Amniotic stem cell (primary cell): ENCODE results near the gene MAJIN.
"Not testable (repeated sequence)": the region's sequence is repeated elsewhere in the genome, so short reads cannot be mapped to it uniquely, and the experiment has no call there.

Source experiments
- DNase-seq: peaks from one replicate; lab custom pipeline; 2025; lab: John Stamatoyannopoulos, UW

The MAJIN gene

DNA sequence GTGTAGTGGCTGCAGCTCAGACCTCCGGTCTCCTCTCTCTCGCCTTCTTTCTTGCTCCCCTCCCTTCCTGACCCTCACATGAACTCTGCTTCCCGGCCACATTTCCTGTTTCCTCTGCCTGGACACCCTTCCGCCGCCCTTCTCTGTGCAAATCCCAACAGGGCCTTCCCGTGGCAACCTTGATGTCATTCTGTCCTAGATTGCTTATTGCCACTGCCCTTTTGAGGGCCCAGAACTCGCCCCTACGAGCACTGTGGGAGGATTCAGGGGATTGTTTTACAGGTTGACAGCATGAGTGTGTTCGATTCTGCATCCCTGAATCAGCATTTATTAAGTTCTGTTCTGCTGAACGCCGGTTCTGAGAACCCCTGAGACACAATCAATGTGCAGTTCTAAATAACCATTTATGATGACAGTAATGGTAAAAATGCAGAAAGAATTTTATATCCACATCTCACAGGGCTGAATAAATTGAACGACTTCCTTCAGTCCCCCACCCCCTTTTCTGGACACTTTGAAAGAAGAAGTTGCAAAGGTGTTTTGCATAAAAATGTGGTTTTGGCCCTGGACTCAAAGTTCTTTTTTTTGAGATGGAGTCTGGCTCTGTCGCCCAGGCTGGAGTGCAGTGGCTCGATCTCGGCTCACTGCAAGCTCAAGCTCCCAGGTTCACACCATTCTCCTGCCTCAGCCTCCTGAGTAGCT is 18.5 kb upstream of the MAJIN start:
- DNase-seq, result no peak

DNA sequence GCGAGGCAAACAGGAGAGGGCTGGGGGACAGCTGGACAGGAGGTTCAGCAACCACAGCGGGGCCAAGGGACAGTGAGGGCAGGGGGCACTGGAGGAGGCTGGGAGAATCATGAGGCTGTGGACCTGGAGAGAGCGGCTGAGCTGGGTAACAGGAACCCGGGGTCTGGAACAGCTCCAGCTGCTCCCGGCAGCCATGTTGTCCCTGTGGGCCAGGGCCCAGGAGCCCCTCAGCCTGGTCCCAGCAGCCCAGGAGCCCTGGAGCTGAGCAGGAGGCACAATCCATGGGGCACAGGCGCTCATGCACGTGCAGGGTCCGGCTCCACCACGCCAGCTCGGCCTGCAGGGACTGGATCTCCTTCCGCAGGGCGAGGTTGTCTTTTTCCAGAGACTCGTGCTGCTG is 17.5 kb upstream of the MAJIN start:
- DNase-seq, result no peak

DNA sequence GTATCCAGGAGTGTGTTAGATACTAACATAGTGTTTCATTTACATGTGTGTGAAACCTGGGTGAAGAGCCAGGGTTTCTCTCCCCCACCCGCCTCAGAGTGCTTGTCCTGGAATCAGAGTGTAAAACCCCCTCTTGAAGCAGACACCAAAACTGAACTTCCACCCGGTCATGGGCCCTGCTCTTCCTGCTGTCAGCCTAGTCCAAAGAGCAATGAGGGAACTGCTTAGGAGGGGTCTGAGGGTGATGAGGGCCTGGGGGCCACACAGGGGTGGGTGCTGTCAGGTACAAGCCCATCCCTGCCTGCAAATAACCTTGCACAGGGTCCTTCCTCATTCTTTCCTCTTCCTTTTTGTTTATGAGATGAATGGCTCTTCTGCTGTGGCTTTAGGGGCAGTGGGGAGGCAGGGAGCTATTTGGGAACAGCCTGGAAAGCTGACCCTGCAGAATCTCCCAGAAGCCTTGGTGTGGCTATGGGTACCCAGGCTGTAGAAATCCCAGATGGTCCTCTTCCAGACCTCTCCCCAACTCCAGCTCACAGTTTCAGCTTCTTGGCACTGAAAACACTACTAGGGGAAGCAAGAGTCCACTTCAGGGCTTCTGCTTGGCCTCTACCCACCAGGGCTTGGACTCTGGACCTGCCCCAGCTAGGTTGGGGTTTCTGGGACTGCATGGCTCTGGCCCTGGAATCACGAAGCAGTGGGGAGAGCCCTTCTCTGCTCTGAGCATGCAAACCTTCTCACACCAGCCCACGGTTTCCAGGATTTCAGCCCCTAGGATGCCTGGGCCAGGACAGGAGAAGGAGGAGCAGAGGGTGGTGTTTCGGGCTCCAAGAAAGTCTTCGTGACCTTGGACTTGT is 16.3 kb upstream of the MAJIN start:
- DNase-seq, result no peak

DNA sequence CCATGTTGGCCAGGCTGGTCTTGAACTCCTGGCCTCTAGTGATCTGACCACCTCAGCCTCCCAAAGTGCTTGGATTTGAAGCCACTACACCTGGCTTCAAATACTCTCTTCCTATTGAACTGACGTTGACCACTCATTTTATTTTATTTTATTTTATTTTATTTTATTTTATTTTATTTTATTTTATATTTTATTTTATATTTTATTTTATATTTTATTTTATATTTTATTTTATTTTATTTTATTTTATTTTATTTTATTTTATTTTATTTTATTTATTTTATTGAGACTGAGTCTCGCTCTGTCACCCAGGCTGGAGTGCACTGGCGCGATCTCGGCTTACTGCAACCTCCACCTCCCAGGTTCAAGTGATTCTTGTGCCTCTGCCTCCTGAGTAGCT is 11.4 kb upstream of the MAJIN start:
- not testable (repeated sequence) for DNase-seq

DNA sequence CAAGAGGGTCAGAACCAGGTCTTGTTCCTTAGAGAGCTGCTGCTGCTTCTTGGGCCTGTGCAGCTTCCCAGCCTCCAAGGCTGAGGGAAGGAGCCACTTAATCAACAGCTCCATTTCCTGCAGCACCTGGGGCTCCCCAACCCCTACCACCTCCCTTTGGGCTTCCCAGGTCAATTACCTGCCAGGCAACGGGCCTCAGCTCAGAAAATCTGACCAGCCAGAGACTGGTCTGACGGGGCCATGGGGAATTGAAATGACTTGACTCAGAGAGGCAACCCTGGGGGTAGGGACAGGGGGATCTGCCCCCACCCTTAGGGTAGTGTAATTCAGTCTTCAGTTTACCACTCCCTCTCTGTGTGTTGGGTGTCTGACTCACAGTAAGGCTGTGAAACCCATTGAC is 4.7 kb upstream of the MAJIN start:
- DNase-seq, result no peak

DNA sequence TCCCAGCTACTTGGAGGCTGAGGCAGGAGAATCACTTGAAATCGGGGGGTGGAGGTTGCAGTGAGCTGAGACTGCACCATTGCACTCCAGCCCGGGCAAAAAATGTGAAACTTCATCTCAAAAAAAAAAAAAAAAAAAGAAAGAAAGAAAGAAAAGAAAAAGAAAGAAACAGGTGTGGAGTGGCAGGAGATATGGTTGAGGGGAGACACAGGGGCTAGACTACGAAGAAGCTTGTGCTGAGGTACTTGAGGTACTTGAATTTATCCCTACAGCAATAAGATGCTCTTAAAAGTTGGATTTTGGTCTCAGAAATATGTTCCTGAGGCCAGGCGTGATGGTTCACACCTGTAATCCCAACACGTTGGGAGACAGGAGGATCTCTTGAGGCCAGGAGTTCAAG is 2.2 kb upstream of the MAJIN start:
- no peak for DNase-seq

DNA sequence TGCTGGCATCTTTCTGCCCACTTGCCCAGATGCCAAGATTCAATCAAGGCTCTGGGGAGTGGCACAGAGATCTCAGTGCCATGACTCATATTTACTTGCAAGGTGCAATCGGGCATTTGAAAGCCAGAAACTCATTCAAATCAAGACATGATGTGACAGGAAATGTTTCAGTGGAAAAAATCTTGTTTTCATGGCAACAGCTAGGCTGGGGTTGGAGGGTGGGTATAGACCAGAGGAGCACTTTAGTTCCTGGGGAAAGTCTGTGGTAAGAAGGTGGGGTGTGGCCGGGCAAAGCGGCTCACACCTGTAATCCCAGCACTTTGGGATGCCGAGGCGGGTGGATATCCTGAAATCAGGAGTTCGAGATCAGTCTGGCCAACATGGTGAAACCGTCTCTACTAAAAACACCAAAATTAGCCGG is 1.2 kb downstream of the MAJIN start:
- no peak for DNase-seq

DNA sequence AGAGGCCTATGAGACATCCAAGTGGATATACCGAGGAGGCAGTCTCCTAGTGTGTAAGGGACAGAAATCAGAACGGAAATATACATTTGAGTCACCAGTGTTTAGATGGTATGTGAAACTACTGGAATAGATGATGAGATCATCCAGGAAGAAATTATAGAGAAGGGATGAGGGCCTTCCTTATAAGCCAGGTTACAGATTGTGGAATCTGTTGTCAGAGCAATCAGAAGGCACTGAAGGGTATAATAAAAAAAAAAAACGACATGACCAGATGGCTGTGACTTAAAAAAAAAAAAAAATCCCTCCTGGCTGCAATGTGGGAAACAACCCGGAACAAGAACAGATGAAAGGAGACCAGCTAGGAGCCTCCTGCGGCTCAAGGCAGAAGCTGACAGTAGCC is 2.7 kb downstream of the MAJIN start:
- peak; percentile 29 for DNase-seq

DNA sequence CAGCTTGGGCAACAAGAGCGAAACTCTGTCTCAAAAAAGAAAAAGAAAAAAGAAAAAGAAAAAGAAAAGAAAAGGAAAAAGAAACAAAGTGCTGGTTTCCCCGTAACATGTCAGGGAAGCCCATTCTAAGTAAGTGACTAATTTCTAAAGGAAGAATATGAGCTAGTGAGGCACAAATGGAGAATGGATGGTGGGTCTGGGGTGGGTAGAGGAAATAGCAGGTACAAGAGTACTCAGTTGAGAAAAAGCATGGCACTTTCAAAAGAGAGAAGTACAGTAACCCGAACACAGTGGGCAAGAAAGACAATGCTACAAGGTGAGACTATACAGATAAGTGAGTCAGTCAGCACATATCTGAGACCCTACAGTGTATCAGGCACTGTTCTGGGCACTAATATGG is 4.5 kb downstream of the MAJIN start:
- DNase-seq, result no peak

DNA sequence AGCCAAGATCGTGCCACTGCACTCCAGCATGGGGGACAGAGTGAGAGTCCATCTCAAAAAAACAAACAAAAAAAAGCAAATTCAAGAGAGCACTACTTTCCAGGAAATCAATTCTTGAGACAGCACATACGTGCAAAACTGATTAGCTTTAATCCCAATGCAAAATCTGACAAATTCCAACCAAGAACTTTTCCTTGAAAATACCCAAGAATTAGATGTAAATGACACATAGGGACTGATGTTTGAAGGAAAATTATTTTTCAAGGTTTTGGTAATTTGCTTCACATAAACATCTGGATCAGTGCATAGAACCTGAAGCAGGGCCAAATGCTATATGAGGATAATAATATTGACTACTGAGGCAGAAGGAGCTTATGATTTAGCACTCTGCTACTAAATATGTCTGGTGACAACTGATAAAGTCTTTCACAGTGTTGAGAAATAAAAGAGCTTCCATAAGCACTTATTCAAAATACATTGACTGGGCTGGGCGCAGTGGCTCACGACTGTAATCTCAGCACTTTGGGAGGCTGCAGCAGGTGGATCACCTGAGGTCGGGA is 8.8 kb downstream of the MAJIN start:
- no peak for DNase-seq

DNA sequence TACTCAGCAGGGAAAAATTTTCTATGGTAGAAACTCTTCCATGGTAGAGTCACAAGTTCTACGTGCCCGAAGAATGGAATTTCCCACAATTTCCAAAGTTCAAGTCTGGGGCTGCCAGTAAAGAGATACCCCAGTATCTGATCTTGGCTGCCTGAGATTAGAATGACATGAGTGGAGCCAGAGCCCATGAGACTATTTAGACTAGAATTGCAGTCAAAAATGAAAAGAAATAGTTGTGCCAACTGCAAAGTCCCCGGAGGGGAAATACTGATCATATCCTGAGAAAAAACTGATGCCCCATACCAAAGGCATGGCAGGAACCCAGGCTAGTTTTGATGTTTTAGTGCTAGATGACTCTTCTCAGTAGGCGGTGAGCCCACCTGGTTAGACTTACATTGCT is 11.2 kb downstream of the MAJIN start:
- no peak for DNase-seq

DNA sequence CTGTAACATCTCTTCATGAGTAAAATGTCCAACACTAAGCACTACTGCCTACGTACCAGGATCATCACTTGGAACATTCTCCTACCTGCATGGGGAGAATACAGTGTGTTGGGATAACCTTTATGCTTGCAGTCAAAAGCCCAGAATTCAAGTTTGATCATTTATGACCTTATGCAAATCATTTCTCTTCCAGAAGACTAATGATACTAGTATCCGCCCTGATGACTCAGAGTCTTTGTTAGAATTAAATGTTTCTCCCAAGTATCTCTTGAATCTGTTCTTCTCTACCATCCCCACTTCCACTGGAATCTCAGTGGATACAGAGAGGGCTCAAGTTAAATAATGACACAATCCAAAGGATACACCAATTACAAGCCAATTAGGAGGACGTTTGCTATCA is 12.4 kb downstream of the MAJIN start:
- no peak for DNase-seq

DNA sequence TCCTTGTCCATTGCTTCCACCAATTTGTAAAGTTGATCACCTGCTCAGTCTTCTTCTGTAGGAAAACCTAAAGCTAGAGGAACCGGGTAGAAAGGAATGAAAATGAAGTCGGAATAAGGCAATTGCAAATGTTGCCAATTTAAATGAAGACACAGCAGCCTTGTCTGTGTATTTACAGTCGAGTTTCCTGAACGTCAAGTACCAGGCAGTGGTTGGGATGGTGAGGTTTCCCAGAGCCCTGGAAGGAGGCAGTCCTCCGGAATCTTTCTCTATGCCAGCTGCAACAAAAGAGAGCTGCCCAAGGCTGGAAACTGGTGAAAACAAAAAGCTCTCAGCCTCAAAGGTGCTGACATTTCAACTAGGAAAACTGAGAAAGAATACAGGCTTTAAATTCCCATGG is 17.7 kb downstream of the MAJIN start:
- no peak for DNase-seq

DNA sequence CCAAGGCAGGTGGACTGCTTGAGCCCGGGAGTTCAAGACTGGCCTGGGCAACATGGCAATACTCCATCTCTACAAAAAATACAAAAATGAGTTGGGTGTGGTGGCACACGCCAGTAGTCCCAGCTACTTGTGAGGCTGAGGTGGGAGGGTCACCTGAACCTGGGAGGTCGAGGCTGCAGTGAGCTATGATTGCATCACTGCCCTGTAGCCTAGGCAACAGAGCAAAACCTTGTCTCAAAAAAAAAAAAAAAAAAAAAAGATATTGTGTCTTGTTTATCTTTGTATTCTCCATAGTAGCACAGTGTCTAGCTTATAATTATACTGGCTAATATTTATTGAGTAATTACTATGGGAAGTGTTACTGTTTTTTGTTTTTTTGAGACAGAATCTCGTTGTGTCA is 20.4 kb downstream of the MAJIN start:
- DNase-seq, result no peak

DNA sequence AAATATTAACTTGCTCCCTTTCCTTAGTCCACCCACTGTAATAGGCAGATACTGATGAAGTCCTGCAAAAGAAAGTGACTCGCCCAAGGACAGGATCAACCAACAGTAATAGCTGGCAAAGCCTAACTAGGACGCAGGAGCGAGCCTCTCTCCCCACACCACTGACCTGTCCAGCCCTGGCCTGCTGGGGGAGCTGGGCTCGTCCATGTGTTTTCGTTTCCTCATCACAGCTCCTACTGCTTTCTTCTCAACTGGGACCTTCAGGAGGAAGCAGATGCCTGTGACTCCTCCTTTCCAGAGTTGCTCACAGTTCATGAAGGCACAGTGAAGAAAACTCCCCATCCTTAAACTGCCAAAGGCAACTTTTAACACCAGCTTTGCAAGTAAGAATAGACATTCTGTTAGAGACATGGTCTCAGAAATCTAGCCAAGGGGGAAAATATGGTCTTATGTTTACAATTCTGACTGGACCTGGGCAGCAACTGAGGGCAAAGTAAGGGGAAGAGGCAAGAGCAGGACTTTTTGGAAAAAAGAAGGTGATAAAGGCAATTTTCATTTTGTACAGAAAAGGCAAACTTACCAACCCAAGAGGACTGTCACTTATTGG is 24.6 kb downstream of the MAJIN start:
- no peak for DNase-seq

DNA sequence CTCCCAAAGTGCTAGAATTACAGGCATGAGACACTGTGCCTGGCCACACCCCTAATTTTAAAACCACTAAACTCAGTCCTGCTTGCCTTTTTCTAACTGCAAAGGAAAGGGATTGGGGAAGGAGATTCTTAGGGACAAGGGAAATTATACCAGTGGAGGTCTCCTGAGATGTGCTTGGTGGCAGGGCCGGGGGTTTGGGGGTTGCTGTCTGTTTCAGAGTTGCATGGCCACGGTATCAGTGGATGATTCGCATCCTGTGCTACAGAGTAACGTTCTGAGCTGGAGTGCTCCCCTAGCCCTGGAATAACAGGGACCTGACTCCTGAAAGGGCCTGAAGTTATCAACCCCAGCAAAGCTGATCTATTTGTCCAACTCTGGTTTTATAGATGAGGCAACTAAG is 35.4 kb downstream of the MAJIN start:
- DNase-seq, result no peak

DNA sequence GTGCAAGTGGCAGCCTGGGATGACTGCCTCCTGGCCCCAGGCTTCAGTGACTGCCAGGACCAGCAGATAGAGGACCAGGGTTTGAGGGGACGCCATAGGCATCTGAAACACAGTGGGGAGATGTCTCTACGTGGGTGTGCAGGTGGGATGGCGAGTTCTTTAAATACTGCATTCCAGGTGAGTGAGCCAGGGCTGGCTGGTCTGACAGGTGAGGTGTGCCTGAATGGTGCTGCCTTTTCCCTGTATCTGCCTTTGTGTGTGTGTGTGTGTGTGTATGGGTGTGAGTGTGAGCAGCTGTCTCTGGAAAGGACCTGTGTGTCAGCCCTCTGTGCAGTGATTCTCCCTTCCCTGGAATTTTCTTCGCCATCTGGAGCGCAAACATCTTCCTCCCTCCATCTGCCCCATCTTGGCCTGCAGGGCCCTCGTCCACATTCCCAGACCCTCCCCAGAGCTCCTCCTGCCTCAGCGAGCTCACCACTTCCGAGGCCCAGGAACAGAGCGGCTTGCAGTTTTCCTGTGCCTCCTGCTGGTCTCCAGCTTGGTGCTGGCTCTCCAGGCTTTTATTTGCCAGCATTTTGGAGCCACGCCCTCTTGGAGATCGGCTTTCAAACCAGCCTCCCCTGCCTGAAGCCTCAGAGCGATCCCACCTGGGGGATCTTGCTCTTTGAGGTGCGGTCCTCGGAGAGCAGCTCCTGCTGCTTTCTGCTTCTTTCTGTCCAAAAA is 36.4 kb downstream of the MAJIN start, which contains the start of gene GPHA2:
Gene GPHA2, minus strand, starts transcription at position 535 of the 723 bp plus-strand sequence. Its CDS starts 433 bp downstream, at position 102.
- DNase-seq, result no peak

DNA sequence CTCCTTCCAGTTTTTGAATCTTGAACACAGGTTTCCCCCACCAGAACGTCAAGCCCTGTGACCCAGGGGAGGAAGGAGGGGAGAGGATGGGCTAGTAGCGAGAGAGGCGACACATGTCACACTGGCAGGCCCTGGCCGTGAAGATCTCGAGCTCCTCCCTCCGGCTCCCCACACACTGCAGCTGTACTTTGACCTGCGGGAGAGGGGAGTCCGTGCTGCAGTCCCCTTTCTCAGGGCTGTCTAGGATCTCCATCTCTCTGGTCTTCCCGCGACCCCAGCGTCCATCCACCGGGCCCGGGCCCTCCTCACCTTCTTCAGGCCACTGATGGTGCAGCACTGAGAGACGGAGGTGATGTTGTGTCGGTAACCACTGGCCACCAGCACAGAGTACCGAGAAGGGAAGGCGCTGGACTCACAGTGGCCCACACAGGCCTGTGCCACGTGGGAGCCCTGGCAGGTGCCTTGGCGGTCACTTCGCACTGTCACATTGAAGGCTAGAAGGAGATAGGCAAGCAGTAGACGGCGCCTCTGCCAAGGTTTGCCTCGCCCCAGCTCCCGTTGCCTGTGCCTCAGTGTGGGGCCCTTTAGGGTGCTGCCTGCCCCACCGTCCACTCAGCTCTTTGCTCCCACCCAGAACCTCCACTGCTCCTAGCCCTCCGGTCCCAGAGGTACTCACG is 37.1 kb downstream of the MAJIN start:
- no peak for DNase-seq

DNA sequence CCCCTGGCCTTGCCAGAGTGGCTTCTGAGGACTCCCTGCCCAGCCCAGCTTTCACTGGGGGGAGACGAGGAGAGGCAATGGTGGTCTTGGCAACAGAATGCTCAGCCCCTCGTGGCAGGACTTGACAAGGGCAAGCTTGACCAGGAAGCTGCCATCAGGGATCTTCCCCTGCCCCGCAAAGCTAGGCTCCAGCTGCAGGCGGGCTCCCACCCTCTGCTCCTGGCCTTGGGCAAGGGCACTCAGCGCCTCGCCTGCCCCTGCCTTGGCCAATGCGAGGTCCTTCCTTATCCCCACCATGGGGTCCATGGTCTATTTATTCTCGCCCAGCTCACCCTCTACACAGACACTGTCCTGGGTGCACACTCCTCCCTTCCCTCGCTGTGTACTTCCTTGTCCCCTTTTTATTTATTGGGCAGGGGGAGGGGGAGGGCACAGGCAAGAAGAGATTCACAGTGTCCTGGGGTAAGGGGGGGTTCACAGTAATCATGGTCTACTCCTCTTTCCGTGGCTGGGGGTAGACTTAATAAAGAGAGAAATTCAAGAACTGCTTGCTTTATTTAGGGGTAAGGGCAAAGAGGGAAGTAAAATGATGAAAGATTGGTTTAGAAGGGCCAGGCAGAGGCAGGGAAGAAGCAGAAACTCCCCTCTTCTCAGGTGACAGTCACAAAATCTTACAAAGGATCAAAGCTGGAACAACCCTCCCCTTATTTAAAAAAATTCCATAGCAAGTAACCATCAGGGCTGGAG is 37.8 kb downstream of the MAJIN start:
- no peak for DNase-seq

DNA sequence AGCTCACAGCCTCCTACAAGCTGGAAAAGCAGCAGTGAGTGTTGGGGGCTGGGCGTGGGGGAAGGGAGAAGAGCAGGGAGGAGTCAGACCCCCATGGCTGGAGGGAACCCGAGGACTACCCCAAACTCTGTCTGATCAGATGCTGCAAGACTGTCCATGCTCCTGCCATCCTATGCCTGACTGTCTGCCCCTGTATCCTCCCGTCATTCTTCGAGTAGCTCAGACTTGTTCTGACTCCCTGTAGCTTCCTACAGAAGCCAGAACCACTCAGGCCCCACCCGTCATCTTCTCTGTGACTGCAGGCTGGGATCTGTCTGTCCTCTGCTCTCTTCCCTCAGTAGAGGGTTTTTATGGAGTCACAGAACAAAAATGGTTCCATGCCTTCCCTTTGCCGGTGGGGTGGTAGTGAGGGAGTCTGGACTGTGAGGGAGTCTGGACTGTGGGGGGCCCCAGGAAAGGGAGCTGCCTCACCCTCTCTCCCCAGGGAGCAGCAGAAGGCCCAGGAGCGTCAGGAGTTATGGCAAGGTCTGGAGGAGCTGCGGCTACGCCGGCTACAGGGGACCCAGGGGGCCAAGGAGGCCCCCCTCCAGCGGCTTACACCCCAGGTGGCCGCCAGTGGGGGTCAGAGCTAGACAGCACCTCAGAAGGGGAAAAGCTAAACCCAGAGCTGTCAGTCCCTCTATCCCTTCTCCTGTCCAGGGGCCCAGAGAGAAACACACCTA is 38.5 kb downstream of the MAJIN start:
- no peak for DNase-seq
